Measurements from ENCODE around the gene MICAL2.
A peak's percentile ranks its signal among the peaks of the same experiment; 100 is the strongest.

MICAL2 gene

DNA sequence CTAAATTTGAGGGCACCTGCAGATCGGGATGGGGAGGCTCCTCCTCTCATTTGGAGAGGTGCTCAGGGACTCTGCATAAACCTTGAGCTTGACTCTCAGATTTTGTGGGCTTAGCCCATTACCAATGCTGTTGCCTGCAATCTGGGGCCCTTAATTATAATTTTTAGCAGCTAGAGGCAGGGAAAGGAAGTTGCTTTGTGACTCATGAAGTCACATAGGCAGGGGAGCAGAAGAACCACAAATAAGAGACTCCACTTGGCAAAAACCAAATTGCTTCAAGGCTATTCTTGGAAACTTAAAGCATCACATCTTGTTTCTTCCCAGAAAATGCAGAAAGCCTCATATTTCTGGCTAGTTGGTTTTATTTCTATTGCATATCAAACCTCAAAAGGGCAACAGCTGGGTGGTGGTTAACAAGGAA lies 46.9 kb downstream of the MICAL2 start:
- peak; percentile 66 for DNase-seq

GRCh38 chr11:12158909-12159308 lies 48.5 kb downstream of the MICAL2 start:
- DNase-seq: no peak

DNA sequence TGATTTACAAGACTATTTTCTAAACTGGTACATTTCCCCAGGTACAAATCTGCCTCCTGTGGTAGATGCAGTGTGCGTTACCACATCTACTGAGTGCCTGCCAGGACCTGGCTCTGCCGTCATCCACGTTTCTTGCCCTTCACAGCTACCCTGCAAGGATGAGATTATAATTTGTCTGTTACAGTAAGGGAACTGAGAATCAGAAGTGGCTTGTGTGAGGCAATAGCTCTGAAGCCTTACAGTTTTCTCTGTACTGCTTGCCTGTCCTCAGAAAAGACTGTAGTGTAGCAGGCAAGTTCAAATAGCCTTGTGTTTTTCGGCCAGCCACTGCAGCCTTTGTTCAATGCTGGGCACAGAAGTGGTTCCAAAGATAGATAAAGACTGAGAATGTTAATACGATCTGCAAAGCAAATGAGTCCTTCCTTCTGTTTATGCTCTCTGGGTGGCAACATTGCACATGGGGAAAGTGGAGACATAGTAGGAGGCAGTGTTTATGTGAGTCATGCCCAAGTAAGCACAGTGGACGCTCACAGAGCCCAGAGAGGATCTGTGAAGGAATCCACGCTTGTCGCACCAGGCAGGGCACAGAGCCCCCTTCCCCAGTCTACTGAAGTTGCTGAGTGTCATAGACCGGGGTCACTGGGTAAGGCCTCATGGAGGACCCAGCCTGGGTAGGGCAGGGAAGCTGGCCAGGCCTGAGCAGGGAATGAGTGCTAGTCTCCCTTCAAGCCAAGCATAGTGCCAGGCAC lies 49.1 kb downstream of the MICAL2 start:
- DNase-seq: peak; percentile 68

- no peak for DNase-seq
These were observed 49.8 kb downstream of the MICAL2 start for GRCh38 chr11:12160231-12160630.

- DNase-seq: no peak
These were observed 50.3 kb downstream of the MICAL2 start for GRCh38 chr11:12160680-12161079.

GRCh38 chr11:12161137-12161536 lies 50.7 kb downstream of the MICAL2 start:
- no peak for DNase-seq

DNA sequence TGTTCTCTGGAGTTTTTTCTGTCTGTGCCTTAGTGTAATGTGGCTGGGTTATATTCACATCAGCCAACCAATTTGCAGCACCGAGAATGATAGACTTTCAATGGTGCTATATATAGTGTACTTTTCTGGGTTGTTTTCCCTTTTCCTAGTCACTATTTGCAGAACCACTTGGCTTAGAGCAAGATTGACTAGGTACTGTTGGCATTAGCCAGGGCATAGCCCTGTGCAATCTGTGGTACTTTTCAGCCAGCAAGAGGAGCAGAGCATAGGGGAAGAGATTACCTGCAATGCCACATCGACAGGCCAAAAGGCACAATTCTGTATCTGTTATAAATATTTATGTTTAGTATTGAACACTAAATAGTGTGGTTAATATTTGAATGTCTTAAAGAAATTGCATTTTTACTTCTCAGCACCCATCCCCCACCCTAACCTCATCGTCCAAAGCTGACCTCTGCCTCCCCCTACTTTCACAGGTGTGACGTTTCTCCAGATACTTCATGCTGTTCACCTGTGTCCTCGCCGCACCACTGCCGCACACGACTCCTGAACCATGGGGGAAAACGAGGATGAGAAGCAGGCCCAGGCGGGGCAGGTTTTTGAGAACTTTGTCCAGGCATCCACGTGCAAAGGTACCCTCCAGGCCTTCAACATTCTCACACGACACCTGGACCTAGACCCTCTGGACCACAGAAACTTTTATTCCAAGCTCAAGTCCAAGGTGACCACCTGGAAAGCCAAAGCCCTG lies 51.4 kb downstream of the MICAL2 start:
- no peak for DNase-seq

- DNase-seq: no peak
These were observed 52.3 kb downstream of the MICAL2 start for GRCh38 chr11:12162652-12163051.

DNA sequence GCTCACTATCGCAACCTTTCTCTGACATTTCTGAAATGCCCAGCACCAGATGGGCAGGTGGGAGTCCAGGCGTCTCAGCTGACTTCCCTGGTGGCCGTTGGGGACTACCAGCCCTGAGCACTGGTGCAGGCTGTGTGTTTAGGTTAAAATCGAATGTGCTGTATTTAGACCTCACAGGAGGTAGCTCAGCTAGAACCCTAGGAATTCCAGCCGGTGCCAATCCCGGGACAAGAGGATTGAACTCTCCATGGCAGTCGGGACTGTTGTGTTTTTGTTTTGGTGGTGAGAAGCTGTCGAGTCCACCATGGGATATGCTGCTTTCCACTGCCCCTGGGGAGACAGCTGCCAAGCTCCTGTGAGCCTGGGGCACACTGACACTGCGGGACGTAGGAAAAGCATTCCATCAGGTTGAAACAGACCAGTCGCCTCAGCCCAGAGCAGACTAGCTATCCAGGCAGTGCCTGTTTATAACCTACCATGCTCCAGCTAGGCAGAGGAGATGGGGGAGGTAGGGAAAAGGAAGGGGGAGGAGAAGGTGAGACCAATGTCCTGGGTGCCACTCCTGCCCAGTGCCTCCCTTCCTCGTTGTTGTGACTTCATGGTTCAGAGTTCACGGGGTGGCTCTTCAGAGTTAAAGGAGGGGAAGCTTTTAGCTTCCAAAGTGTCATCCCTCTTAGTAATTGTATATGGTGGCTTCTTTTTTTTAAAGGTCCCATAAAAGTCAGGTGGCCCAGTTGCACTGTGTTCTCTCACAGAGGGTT lies 53.0 kb downstream of the MICAL2 start:
- DNase-seq: no peak

GRCh38 chr11:12164061-12165014 lies 53.9 kb downstream of the MICAL2 start:
- DNase-seq: no peak

GRCh38 chr11:12165237-12165875 lies 55.0 kb downstream of the MICAL2 start:
- DNase-seq: no peak

- DNase-seq: no peak
These were observed 56.1 kb downstream of the MICAL2 start for GRCh38 chr11:12166299-12167060.

GRCh38 chr11:12167061-12168000 lies 56.9 kb downstream of the MICAL2 start:
- DNase-seq: peak; percentile 49

- DNase-seq: no peak
These were observed 57.7 kb downstream of the MICAL2 start for GRCh38 chr11:12168114-12168513.

- DNase-seq: no peak
These were observed 59.4 kb downstream of the MICAL2 start for GRCh38 chr11:12169822-12170221.

- no peak for DNase-seq
These were observed 60.1 kb downstream of the MICAL2 start for GRCh38 chr11:12170501-12170900.

GRCh38 chr11:12170984-12171383 lies 60.6 kb downstream of the MICAL2 start:
- DNase-seq: no peak

DNA sequence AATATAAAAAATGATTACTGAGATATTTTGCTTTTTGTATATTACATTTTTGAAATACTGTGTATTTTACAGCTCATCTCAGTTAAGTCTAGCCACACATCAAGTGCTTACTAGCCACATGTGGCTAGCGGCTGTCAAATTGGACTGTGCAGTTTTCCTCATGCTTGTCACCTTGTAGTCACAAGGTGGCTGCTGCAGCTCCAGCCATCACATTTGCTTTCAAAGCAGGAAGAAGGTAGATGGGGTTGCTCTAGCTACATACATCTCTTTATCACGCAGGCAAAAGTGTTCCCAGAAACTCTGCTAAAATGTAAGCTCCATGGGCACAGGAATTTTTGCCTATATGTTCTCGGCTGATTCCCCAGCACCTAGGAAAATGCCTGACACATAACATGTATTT lies 61.5 kb downstream of the MICAL2 start:
- DNase-seq: no peak

DNA sequence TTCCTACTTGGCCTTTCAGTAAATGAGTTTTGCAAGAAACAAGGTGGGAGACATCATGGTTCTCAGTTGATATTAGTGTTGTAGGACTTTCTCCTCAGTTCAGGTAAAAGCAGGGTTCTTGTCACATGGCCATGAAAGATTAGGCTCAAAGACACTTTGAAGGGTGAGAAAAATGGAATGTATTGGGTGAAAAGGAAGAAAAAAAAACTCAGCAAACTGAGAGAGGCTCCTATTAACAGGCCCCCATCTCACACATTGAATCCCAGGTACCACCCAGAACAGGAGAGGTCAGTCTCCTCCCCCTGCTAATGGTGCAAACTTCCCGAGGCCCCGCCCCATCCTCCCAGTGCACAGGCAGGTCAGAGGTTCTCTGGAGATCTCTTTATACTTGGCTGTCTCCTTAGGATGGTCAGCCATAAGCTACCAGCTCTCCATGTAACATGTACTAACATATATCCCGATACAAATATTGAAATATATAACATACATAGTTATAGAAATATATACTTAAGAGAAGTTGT lies 62.2 kb downstream of the MICAL2 start:
- DNase-seq: no peak

DNA sequence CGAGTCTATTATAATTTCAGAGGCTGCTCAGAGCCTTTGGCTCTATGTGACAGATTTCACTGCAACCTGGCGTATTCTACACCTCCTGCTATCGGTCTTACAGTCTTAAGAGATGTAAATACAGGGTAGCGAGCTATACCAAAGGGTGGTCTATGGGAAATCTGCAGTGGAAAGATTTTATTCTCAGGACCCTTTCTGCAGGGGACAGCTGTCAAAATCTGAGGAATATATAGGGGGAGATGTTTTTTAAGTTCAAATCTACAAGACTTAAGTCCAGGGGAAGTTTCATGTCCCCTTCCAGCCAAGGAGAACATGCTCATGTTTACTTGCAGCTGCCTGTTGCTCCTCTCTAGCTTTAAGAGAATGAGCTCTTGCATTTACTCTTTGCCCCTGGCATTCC lies 62.7 kb downstream of the MICAL2 start:
- no peak for DNase-seq
